MV-4-11 (cell line): ENCODE results near the gene TCTN3.
"Not testable (repeated sequence)": the region's sequence is repeated elsewhere in the genome, so short reads cannot be mapped to it uniquely, and the experiment has no call there.

ENCODE experiments used
- DNase-seq: peaks from one replicate; lab custom pipeline; 2025; lab: John Stamatoyannopoulos, UW

TCTN3 gene

GRCh38 chr10:95628786-95629185 lies 64.9 kb downstream of the TCTN3 start:
- DNase-seq, result no peak

- DNase-seq, result no peak
Observed at GRCh38 chr10:95626500-95626899, 67.2 kb downstream of the TCTN3 start.

GRCh38 chr10:95620415-95620814 lies 73.3 kb downstream of the TCTN3 start:
- DNase-seq, result not testable (repeated sequence)

- DNase-seq, result no peak
Observed at GRCh38 chr10:95618101-95618500, 75.6 kb downstream of the TCTN3 start.

GRCh38 chr10:95616446-95616845 lies 77.3 kb downstream of the TCTN3 start:
- no peak for DNase-seq
